Ectodermal cell (in vitro differentiated cells): ENCODE measurements around the gene ARHGEF10L.

Source experiments
- H3K27ac ChIP-seq: 2 replicates; pipeline ENCODE4 v1.7.0; 2013; ENCODE audit warnings: mild to moderate bottlenecking, low read depth, low read length; ENCODE audit not compliant: insufficient read depth, poor library complexity, severe bottlenecking
- H3K27me3 ChIP-seq: 2 replicates; pipeline ENCODE4 v1.7.0; 2013; ENCODE audit warnings: mild to moderate bottlenecking, low read length; ENCODE audit not compliant: insufficient read depth, control insufficient read depth, poor library complexity, severe bottlenecking
- H3K36me3 ChIP-seq: one replicate; pipeline ENCODE4 v1.7.0; 2013; ENCODE audit warnings: low read length; ENCODE audit not compliant: control insufficient read depth, insufficient read depth
- H3K4me1 ChIP-seq: one replicate; pipeline ENCODE4 v1.7.0; 2013; ENCODE audit warnings: low read length; ENCODE audit not compliant: control insufficient read depth, insufficient read depth
- H3K4me3 ChIP-seq: 2 replicates; pipeline ENCODE4 v1.7.0; 2013; ENCODE audit warnings: low read depth, low read length, control low read depth; ENCODE audit not compliant: insufficient read depth
- H3K9me3 ChIP-seq: 2 replicates; pipeline ENCODE4 v1.7.0; 2013; ENCODE audit warnings: mild to moderate bottlenecking, low read length, moderate library complexity; ENCODE audit not compliant: control insufficient read depth
- WGBS, 2 experiments: methylation state at CpG; one replicate each; pipeline ENCODE4 v1.1.7; 2013; ENCODE audit warnings: missing lambda C conversion rate in 2 of 2; 5-methylcytosine and 5-hydroxymethylcytosine counted together

The ARHGEF10L gene

GRCh38 chr1:17721444-17721843 is 181.9 kb downstream of the ARHGEF10L start:
- Histone ChIP-seq H3K36me3 (no peaks in the 10 kb centered on the region), H3K4me3 (no peak overlapping the region), H3K4me1 (no peaks in the 10 kb centered on the region), H3K27me3 (no peaks in the 10 kb centered on the region), H3K27ac (no peak overlapping the region), H3K9me3 (no peaks in the 10 kb centered on the region)
- 93 to 96% methylated on average over 2 of the region's 2 CpGs for WGBS, 2 experiments

- Histone ChIP-seq H3K4me3 (no peak overlapping the region), H3K36me3 (no peaks in the 10 kb centered on the region), H3K4me1 (no peaks in the 10 kb centered on the region), H3K27me3 (no peaks in the 10 kb centered on the region), H3K9me3 (no peaks in the 10 kb centered on the region), H3K27ac (no peak overlapping the region)
- WGBS, 2 experiments, result 65 to 72% methylated on average over 6 of the region's 6 CpGs
These were observed 184.2 kb downstream of the ARHGEF10L start for GRCh38 chr1:17723684-17724083.

GRCh38 chr1:17724150-17724549 is 184.7 kb downstream of the ARHGEF10L start:
- no peak overlapping the region for H3K27ac ChIP-seq
- WGBS, 2 experiments, result 87 to 91% methylated on average over 6 of the region's 6 CpGs
- H3K9me3 ChIP-seq, result no peaks in the 10 kb centered on the region
- H3K4me1 ChIP-seq, result no peaks in the 10 kb centered on the region
- no peak overlapping the region for H3K4me3 ChIP-seq
- H3K27me3 ChIP-seq, result no peaks in the 10 kb centered on the region
- H3K36me3 ChIP-seq, result no peaks in the 10 kb centered on the region

- 87 to 88% methylated on average over 9 of the region's 9 CpGs for WGBS, 2 experiments
- H3K9me3 ChIP-seq, result no peaks in the 10 kb centered on the region
- no peak overlapping the region for H3K27ac ChIP-seq
- H3K4me1 ChIP-seq, result no peaks in the 10 kb centered on the region
- H3K27me3 ChIP-seq, result no peaks in the 10 kb centered on the region
- H3K36me3 ChIP-seq, result no peaks in the 10 kb centered on the region
- H3K4me3 ChIP-seq, result no peak overlapping the region
These were observed 185.7 kb downstream of the ARHGEF10L start for GRCh38 chr1:17725084-17725719.

GRCh38 chr1:17725811-17726582 is 186.5 kb downstream of the ARHGEF10L start:
- H3K4me3 ChIP-seq, result no peak overlapping the region
- no peaks in the 10 kb centered on the region for H3K27me3 ChIP-seq
- no peaks in the 10 kb centered on the region for H3K9me3 ChIP-seq
- WGBS, 2 experiments, result 78% methylated on average over 7 of the region's 7 CpGs
- no peak overlapping the region for H3K27ac ChIP-seq
- no peaks in the 10 kb centered on the region for H3K4me1 ChIP-seq
- no peaks in the 10 kb centered on the region for H3K36me3 ChIP-seq

- Histone ChIP-seq H3K36me3 (no peaks in the 10 kb centered on the region), H3K27me3 (no peaks in the 10 kb centered on the region), H3K9me3 (no peaks in the 10 kb centered on the region), H3K4me1 (no peaks in the 10 kb centered on the region), H3K4me3 (no peak overlapping the region), H3K27ac (no peak overlapping the region)
- 87 to 95% methylated on average over 6 of the region's 6 CpGs for WGBS, 2 experiments
These were observed 188.7 kb downstream of the ARHGEF10L start for GRCh38 chr1:17728123-17728712.

GRCh38 chr1:17729248-17729647 is 189.8 kb downstream of the ARHGEF10L start:
- WGBS, 2 experiments, result 90% methylated on average over 12 of the region's 12 CpGs
- H3K4me1 ChIP-seq, result no peaks in the 10 kb centered on the region
- no peaks in the 10 kb centered on the region for H3K27me3 ChIP-seq
- no peak overlapping the region for H3K27ac ChIP-seq
- no peaks in the 10 kb centered on the region for H3K9me3 ChIP-seq
- H3K4me3 ChIP-seq, result no peak overlapping the region
- no peaks in the 10 kb centered on the region for H3K36me3 ChIP-seq

GRCh38 chr1:17729909-17730308 is 190.4 kb downstream of the ARHGEF10L start:
- no peaks in the 10 kb centered on the region for H3K36me3 ChIP-seq
- no peak overlapping the region for H3K4me3 ChIP-seq
- H3K27ac ChIP-seq, result no peak overlapping the region
- 78 to 80% methylated on average over 10 of the region's 10 CpGs for WGBS, 2 experiments
- H3K9me3 ChIP-seq, result no peaks in the 10 kb centered on the region
- no peaks in the 10 kb centered on the region for H3K4me1 ChIP-seq
- H3K27me3 ChIP-seq, result no peaks in the 10 kb centered on the region

- Histone ChIP-seq H3K4me3 (no peak overlapping the region), H3K36me3 (no peaks in the 10 kb centered on the region), H3K9me3 (no peaks in the 10 kb centered on the region), H3K27me3 (no peaks in the 10 kb centered on the region), H3K27ac (no peak overlapping the region), H3K4me1 (peaks cover 12% of the 10 kb centered on the region)
- WGBS, 2 experiments, result 88 to 92% methylated on average over 5 of the region's 5 CpGs
These were observed 192.0 kb downstream of the ARHGEF10L start for GRCh38 chr1:17731460-17731859.

GRCh38 chr1:17732475-17732874 is 193.0 kb downstream of the ARHGEF10L start:
- no peaks in the 10 kb centered on the region for H3K36me3 ChIP-seq
- no peak overlapping the region for H3K27ac ChIP-seq
- 91 to 94% methylated on average over 2 of the region's 2 CpGs for WGBS, 2 experiments
- H3K4me1 ChIP-seq, result peaks cover 13% of the 10 kb centered on the region
- no peaks in the 10 kb centered on the region for H3K27me3 ChIP-seq
- H3K9me3 ChIP-seq, result no peaks in the 10 kb centered on the region
- no peak overlapping the region for H3K4me3 ChIP-seq
